Fibroblast of lung (primary cell): ENCODE data around the gene DNAAF3.
A peak's percentile ranks its signal among the peaks of the same experiment; 100 is the strongest.

Experiments used
- CTCF ChIP-seq, 2 donors: IDR thresholded peaks in 1 of 2; conservative IDR thresholded peaks in 1 of 2; 1 replicate in 1 of 2; 2 replicates in 1 of 2; pipeline ENCODE4 v1.5.1; 2011 to 2012; ENCODE audit warnings: low read length in 2 of 2, control low read depth in 1 of 2, inconsistent platforms in 1 of 2, low read depth in 1 of 2, mild to moderate bottlenecking in 1 of 2
- EZH2 ChIP-seq: IDR thresholded peaks from 2 replicates; pipeline ENCODE4 v1.5.1; 2012; ENCODE audit warnings: low read length, control low read depth, mild to moderate bottlenecking; ENCODE audit errors: missing control alignments

DNA sequence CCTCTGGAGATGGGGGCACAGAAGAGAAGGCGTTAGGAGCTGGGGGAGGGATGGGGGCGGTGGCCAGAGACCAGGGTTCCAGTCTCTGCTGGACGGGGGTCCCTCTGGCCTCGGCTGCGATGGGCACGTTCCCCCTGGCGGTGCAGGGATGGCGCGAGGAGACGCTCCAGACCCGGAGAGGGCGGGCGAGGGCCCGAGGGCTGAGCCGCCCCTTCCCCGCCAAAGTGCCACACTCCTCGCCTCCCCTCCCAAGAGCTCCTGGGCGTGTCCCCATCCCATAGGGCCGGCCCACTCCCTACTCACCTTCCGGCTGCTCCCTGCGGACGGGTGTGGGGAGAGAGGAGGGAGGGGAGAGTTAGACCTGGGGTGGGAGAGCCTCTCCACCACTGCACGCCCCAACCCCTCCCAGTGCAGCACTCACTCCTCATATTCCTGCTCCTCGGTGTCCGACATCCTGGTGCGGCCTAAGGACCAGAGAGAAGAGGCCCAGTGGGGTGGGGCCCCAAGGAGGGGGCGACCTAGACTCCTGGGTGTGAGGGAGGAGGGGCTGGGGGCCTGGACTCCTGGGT is 19.6 kb downstream of the DNAAF3 start:
- no peak for TF ChIP-seq CTCF (conservative IDR thresholded peaks at IDR 0.05 in 1 of 2, IDR thresholded peaks at IDR 0.05 in 1 of 2; ENCODE audit: low read depth in 1 of 2, low read length in 2 of 2)
- peak; percentile 65 for TF ChIP-seq EZH2
